ENCODE results near the gene STX2. TPM values are rescaled to one million over a fixed set of nuclear protein-coding genes. Genes with fewer than 3 reads are reported as not detected.

The STX2 gene
- total and polyA plus RNA-seq, 2 donors from 2014 or later = 10.1 to 20.4 TPM

GRCh38 chr12:130813949-130814348 is 25.1 kb downstream of the STX2 start:
- FAIRE-seq = no peak
- Histone ChIP-seq H3K36me3 (ENCODE audit: control insufficient read depth in 2 of 3, insufficient read depth in 3 of 3, low read length in 3 of 3) (peaks cover 0 to 15% (median 2%) of the 10 kb centered on the region in 3 donors), H3K9ac (ENCODE audit: low read length in 3 of 3) (no peak overlapping the region), H3K4me1 (ENCODE audit: control insufficient read depth in 2 of 3, insufficient read depth in 2 of 3, low read depth in 1 of 3, low read length in 3 of 3) (peaks cover 0 to 2% (median 0%) of the 10 kb centered on the region in 3 donors), H3K27me3 (ENCODE audit: control insufficient read depth, insufficient read depth, low read length) (no peaks in the 10 kb centered on the region), H3K4me3 (ENCODE audit: low read length in 3 of 3) (no peak overlapping the region), H3K27ac (ENCODE audit: low read depth in 2 of 2, low read length in 2 of 2) (no peak overlapping the region), H3K9me3 (ENCODE audit: control insufficient read depth in 2 of 3, insufficient read depth in 1 of 3, low read length in 3 of 3) (no peaks in the 10 kb centered on the region)
- intact Hi-C loops (cut with DNase I) = no loop called here
- TF ChIP-seq CTCF (IDR thresholded peaks at IDR 0.05; ENCODE audit: borderline replicate concordance, extremely low read depth, insufficient read depth) = no peak
- no peak for DNase-seq

- Histone ChIP-seq H3K4me1 (ENCODE audit: control insufficient read depth in 2 of 3, insufficient read depth in 2 of 3, low read depth in 1 of 3, low read length in 3 of 3) (peaks cover 0 to 2% (median 0%) of the 10 kb centered on the region in 3 donors), H3K9ac (ENCODE audit: low read length in 3 of 3) (no peak overlapping the region), H3K36me3 (ENCODE audit: control insufficient read depth in 2 of 3, insufficient read depth in 3 of 3, low read length in 3 of 3) (peaks cover 0 to 15% (median 2%) of the 10 kb centered on the region in 3 donors), H3K27ac (ENCODE audit: low read depth in 2 of 2, low read length in 2 of 2) (no peak overlapping the region), H3K27me3 (ENCODE audit: control insufficient read depth, insufficient read depth, low read length) (no peaks in the 10 kb centered on the region), H3K4me3 (ENCODE audit: low read length in 3 of 3) (no peak overlapping the region), H3K9me3 (ENCODE audit: control insufficient read depth in 2 of 3, insufficient read depth in 1 of 3, low read length in 3 of 3) (no peaks in the 10 kb centered on the region)
- DNase-seq (no peak), FAIRE-seq (no peak)
- intact Hi-C loops (cut with DNase I) = no loop called here
- TF ChIP-seq CTCF (IDR thresholded peaks at IDR 0.05; ENCODE audit: borderline replicate concordance, extremely low read depth, insufficient read depth) = no peak
Observed at GRCh38 chr12:130813436-130813835, 25.6 kb downstream of the STX2 start.

GRCh38 chr12:130809791-130810190 is 29.3 kb downstream of the STX2 start:
- H3K36me3 ChIP-seq (ENCODE audit: control insufficient read depth in 2 of 3, insufficient read depth in 3 of 3, low read length in 3 of 3) = peaks cover 2 to 27% (median 13%) of the 10 kb centered on the region in 3 donors
- H3K9ac ChIP-seq (ENCODE audit: low read length in 3 of 3) = no peak overlapping the region
- no peak for TF ChIP-seq CTCF (IDR thresholded peaks at IDR 0.05; ENCODE audit: borderline replicate concordance, extremely low read depth, insufficient read depth)
- no peak overlapping the region for H3K4me3 ChIP-seq (ENCODE audit: low read length in 3 of 3)
- intact Hi-C loops (cut with DNase I) = no loop called here
- H3K4me1 ChIP-seq (ENCODE audit: control insufficient read depth in 2 of 3, insufficient read depth in 2 of 3, low read depth in 1 of 3, low read length in 3 of 3) = no peaks in the 10 kb centered on the region
- H3K27me3 ChIP-seq (ENCODE audit: control insufficient read depth, insufficient read depth, low read length) = no peaks in the 10 kb centered on the region
- H3K27ac ChIP-seq (ENCODE audit: low read depth in 2 of 2, low read length in 2 of 2) = no peak overlapping the region
- DNase-seq = no peak
- H3K9me3 ChIP-seq (ENCODE audit: control insufficient read depth in 2 of 3, insufficient read depth in 1 of 3, low read length in 3 of 3) = no peaks in the 10 kb centered on the region
- FAIRE-seq = no peak

- DNase-seq (no peak), FAIRE-seq (no peak)
- Histone ChIP-seq H3K9ac (ENCODE audit: low read length in 3 of 3) (no peak overlapping the region), H3K9me3 (ENCODE audit: control insufficient read depth in 2 of 3, insufficient read depth in 1 of 3, low read length in 3 of 3) (no peaks in the 10 kb centered on the region), H3K4me1 (ENCODE audit: control insufficient read depth in 2 of 3, insufficient read depth in 2 of 3, low read depth in 1 of 3, low read length in 3 of 3) (no peaks in the 10 kb centered on the region), H3K27me3 (ENCODE audit: control insufficient read depth, insufficient read depth, low read length) (no peaks in the 10 kb centered on the region), H3K27ac (ENCODE audit: low read depth in 2 of 2, low read length in 2 of 2) (no peak overlapping the region), H3K36me3 (ENCODE audit: control insufficient read depth in 2 of 3, insufficient read depth in 3 of 3, low read length in 3 of 3) (peaks cover 0 to 33% (median 20%) of the 10 kb centered on the region in 3 donors), H3K4me3 (ENCODE audit: low read length in 3 of 3) (no peak overlapping the region)
- TF ChIP-seq CTCF (IDR thresholded peaks at IDR 0.05; ENCODE audit: borderline replicate concordance, extremely low read depth, insufficient read depth) = no peak
- intact Hi-C loops (cut with DNase I) = no loop called here
Observed at GRCh38 chr12:130807309-130807708, 31.7 kb downstream of the STX2 start.
